ENCODE data around the gene SVIL.

Gene SVIL

GRCh38 chr10:29420744-29421143, 214.0 kb downstream of the SVIL start:
- H3K27me3 Mint-ChIP-seq (ENCODE audit: low read depth) = no peaks in the 10 kb centered on the region
- H3K9me3 Mint-ChIP-seq = peaks cover 2% of the 10 kb centered on the region
- no peaks in the 10 kb centered on the region for H3K36me3 Mint-ChIP-seq (ENCODE audit: low read depth)
- no peak overlapping the region for H3K4me3 Mint-ChIP-seq
- H3K27ac Mint-ChIP-seq = no peak overlapping the region
- TF ChIP-seq CTCF (IDR thresholded peaks at IDR 0.05; ENCODE audit: unreplicated experiment in 3 of 3) = no peak
- no peaks in the 10 kb centered on the region for H3K4me1 Mint-ChIP-seq

DNA sequence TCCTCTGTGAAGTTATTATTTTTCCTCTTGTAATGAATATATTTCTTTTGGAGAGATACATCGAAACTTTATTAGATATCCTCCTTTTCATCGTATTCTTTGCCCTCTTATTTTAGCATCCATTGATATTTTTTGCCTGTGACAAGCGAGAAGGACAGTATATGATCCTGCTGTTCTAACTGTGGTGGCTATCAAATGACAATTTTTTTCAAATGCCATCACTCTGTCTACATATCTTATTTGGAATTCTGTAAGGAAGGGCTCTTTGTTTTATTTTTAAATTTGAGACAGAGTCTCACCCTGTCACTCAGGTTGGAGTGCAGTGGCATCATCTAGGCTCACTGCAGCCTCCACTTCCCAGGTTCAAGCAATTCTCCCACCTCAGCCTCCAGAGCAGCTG, 217.4 kb downstream of the SVIL start:
- Mint-ChIP-seq H3K4me1 (no peaks in the 10 kb centered on the region), H3K27ac (no peak overlapping the region), H3K36me3 (ENCODE audit: low read depth) (no peaks in the 10 kb centered on the region), H3K4me3 (no peak overlapping the region), H3K27me3 (ENCODE audit: low read depth) (no peaks in the 10 kb centered on the region), H3K9me3 (no peaks in the 10 kb centered on the region)
- no peak for TF ChIP-seq CTCF (IDR thresholded peaks at IDR 0.05; ENCODE audit: unreplicated experiment in 3 of 3)

GRCh38 chr10:29415876-29416275, 218.9 kb downstream of the SVIL start:
- no peaks in the 10 kb centered on the region for H3K9me3 Mint-ChIP-seq
- TF ChIP-seq CTCF (IDR thresholded peaks at IDR 0.05; ENCODE audit: unreplicated experiment in 3 of 3) = no peak
- H3K27ac Mint-ChIP-seq = no peak overlapping the region
- peaks cover 3% of the 10 kb centered on the region for H3K27me3 Mint-ChIP-seq (ENCODE audit: low read depth)
- no peak overlapping the region for H3K4me3 Mint-ChIP-seq
- no peaks in the 10 kb centered on the region for H3K4me1 Mint-ChIP-seq
- H3K36me3 Mint-ChIP-seq (ENCODE audit: low read depth) = no peaks in the 10 kb centered on the region

DNA sequence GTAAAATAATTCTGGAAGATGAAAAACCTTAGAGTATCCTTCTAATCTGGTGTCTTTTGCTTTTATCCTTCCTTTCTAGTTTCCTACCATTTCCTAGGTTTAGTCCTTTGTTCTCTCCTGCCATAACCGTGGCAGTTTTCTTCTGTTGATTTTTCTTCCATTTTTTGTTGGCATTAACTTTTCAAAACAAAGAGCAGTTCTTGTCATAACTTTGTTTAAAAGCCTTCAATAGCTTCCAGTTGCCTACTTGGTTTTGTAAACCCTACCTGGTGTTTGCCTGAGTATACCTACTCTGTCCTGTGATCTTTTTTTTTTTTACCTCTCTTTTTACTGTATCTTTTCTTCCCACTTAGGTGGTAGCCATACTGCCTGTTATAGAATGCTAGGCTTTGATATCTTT, 220.3 kb downstream of the SVIL start:
- Mint-ChIP-seq H3K4me3 (no peak overlapping the region), H3K27me3 (ENCODE audit: low read depth) (peaks cover 3% of the 10 kb centered on the region), H3K9me3 (peaks cover 5% of the 10 kb centered on the region), H3K27ac (no peak overlapping the region), H3K4me1 (no peaks in the 10 kb centered on the region), H3K36me3 (ENCODE audit: low read depth) (no peaks in the 10 kb centered on the region)
- TF ChIP-seq CTCF (IDR thresholded peaks at IDR 0.05; ENCODE audit: unreplicated experiment in 3 of 3) = no peak

DNA sequence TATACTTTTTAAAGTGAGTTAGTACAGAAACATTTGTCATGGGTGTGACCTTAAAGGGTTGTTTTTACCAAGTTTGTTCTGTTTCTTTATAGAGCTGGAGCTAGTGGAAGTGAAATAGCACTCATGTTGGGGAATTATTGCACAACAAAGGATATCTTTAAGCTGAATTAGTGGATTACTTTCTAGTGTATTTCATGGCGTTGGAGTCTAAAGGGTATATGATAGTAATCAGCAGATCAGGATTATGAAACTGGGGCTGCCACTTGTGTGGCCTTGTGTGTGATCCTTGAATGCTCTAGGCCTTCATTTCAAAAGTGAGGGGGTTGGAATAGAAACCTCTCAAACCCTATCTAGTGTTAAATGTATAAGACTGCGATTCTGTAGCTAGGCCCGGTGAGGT, 222.3 kb downstream of the SVIL start:
- Mint-ChIP-seq H3K4me1 (no peaks in the 10 kb centered on the region), H3K36me3 (ENCODE audit: low read depth) (no peaks in the 10 kb centered on the region), H3K4me3 (no peak overlapping the region), H3K9me3 (peaks cover 18% of the 10 kb centered on the region), H3K27me3 (ENCODE audit: low read depth) (peaks cover 3% of the 10 kb centered on the region), H3K27ac (no peak overlapping the region)
- no peak for TF ChIP-seq CTCF (IDR thresholded peaks at IDR 0.05; ENCODE audit: unreplicated experiment in 3 of 3)

- Mint-ChIP-seq H3K4me3 (no peak overlapping the region), H3K36me3 (ENCODE audit: low read depth) (no peaks in the 10 kb centered on the region), H3K27ac (no peak overlapping the region), H3K27me3 (ENCODE audit: low read depth) (peaks cover 3% of the 10 kb centered on the region), H3K9me3 (peaks cover 21% of the 10 kb centered on the region), H3K4me1 (no peaks in the 10 kb centered on the region)
- no peak for TF ChIP-seq CTCF (IDR thresholded peaks at IDR 0.05; ENCODE audit: unreplicated experiment in 3 of 3)
Measured at GRCh38 chr10:29411666-29412315, 223.0 kb downstream of the SVIL start.
